Measurements from ENCODE around the gene MLXIP. TPM values are rescaled to one million over a fixed set of nuclear protein-coding genes. Genes with fewer than 3 reads are reported as not detected.
"Not testable (repeated sequence)": the region's sequence is repeated elsewhere in the genome, so short reads cannot be mapped to it uniquely, and the experiment has no call there.

Gene MLXIP
- total and polyA plus RNA-seq, 2 of the 8 experiments (the other 6 are each of a cell fraction or from before 2014, with no cell fraction given): 5.5 to 40.5 TPM

GRCh38 chr12:122121341-122121740 is 42.8 kb downstream of the MLXIP start:
- CTCF ChIA-PET (ENCODE audit: partially characterized antibody): interaction anchor here (2.7 to 18.2 kb wide), 4 partner anchors 11 to 61 kb away, joined by 14 to 379 read pairs (median 46); no protein-coding TSS in a partner anchor
- not testable (repeated sequence) for H3K9ac ChIP-seq (replicated peaks in 1 of 4; ENCODE audit: extremely low read depth in 1 of 4, low read depth in 3 of 4, low read length in 3 of 4)

More at GRCh38 chr12:122121341-122121740, 42.8 kb downstream of the MLXIP start:
- not testable (repeated sequence) for H2BK20ac ChIP-seq (ENCODE audit: low read length); H3K4ac ChIP-seq (replicated peaks; ENCODE audit: insufficient read length, low read depth, low read length); H3K4me2 ChIP-seq (ENCODE audit: insufficient read depth in 1 of 2, low read depth in 2 of 2, low read length in 2 of 2); H3K36me3 ChIP-seq (ENCODE audit: control insufficient read depth in 2 of 4, insufficient read depth in 4 of 4, low read length in 3 of 4); H3K9me3 ChIP-seq (ENCODE audit: insufficient read depth in 2 of 2, low read depth in 1 of 2, low read length in 1 of 2); H3K79me2 ChIP-seq (ENCODE audit: control insufficient read depth in 1 of 2, insufficient read depth in 2 of 2, low read length in 2 of 2); H3K79me1 ChIP-seq (ENCODE audit: low read depth, low read length); H3K14ac ChIP-seq (ENCODE audit: insufficient read length); H2AFZ ChIP-seq (ENCODE audit: low read length); DNase-seq (ENCODE audit: low read depth in 1 of 2, low spot score in 2 of 2); H3K18ac ChIP-seq (ENCODE audit: extremely low read depth, low read length); H2BK5ac ChIP-seq (ENCODE audit: low read depth, low read length); H3K27ac ChIP-seq (ENCODE audit: low read depth, low read length); H2BK12ac ChIP-seq (ENCODE audit: low read depth, low read length); H3K4me3 ChIP-seq (ENCODE audit: extremely low read depth in 1 of 4, insufficient read depth in 2 of 4, low read depth in 3 of 4, low read length in 4 of 4); H3K4me1 ChIP-seq (replicated peaks in 1 of 4; ENCODE audit: control insufficient read depth in 3 of 4, insufficient read depth in 4 of 4, low read length in 3 of 4); H4K91ac ChIP-seq (replicated peaks; ENCODE audit: insufficient read length, low read length); H3K27me3 ChIP-seq (replicated peaks in 1 of 4; ENCODE audit: control insufficient read depth in 3 of 4, extremely low read depth in 1 of 4, insufficient read depth in 3 of 4, low read length in 3 of 4); H4K8ac ChIP-seq (ENCODE audit: extremely low read depth, insufficient read depth, low read length); FAIRE-seq; H2BK15ac ChIP-seq (ENCODE audit: low read length); H3K56ac ChIP-seq (replicated peaks; ENCODE audit: insufficient read length, low read depth, low read length); H4K5ac ChIP-seq (ENCODE audit: insufficient read length, low read depth, low read length); H4K20me1 ChIP-seq (replicated peaks in 1 of 2; ENCODE audit: control insufficient read depth in 1 of 2, insufficient read depth in 2 of 2, low read length in 2 of 2); H2AK5ac ChIP-seq (ENCODE audit: low read depth, low read length); H2BK120ac ChIP-seq (replicated peaks; ENCODE audit: low read depth, low read length); H3K23me2 ChIP-seq (ENCODE audit: low read depth, low read length); H3K23ac ChIP-seq (ENCODE audit: insufficient read length)
- 88% methylated on average over 11 of the region's 11 CpGs; no CpG with 5 or more reads in 1 of the 2 experiments for WGBS, 2 experiments (ENCODE audit: extremely low coverage in 1 of 2, insufficient coverage in 1 of 2, insufficient read length in 1 of 2, insufficient replicate concordance in 2 of 2, low coverage in 1 of 2, low lambda C conversion rate in 2 of 2, missing lambda C conversion rate in 1 of 2)
- POLR2A ChIA-PET (ENCODE audit: partially characterized antibody): interaction anchor here (0.5 kb wide), 1 partner anchor 202 kb away, joined by 3 read pairs; no protein-coding TSS in a partner anchor
